Brain microvascular endothelial cell (primary cell): ENCODE data around the gene MAP3K7.

Experiments used
- DNase-seq: peaks from one replicate; pipeline ENCODE4 v3.0.0-alpha.2; 2020
- H3K27ac ChIP-seq: fragments of 250-450 bp; sonication (Bioruptor Pico); 2 replicates; pipeline ENCODE4 v1.5.1; 2020; ENCODE audit warnings: mild to moderate bottlenecking, moderate library complexity
- H3K27me3 ChIP-seq: fragments of 250-450 bp; sonication (Bioruptor Pico); replicated peaks from 2 replicates; pipeline ENCODE4 v1.5.1; 2020; ENCODE audit warnings: mild to moderate bottlenecking
- H3K36me3 ChIP-seq: fragments of 250-450 bp; sonication (Bioruptor Pico); replicated peaks from 2 replicates; pipeline ENCODE4 v1.5.1; 2020; ENCODE audit warnings: mild to moderate bottlenecking
- H3K4me3 ChIP-seq: 2 replicates; pipeline ENCODE4 v1.5.1; 2011; ENCODE audit warnings: low read depth, mild to moderate bottlenecking, control low read depth, low read length, moderate library complexity
- in situ Hi-C: cut with HindIII; loops from 2 replicates; pipeline ENCODE4 v1.10.0; 2017; ENCODE audit warnings: low sequenced_read_pairs, low pct_ligation_motif_present
- TF ChIP-seq, protein P1 (sequence below): IDR thresholded peaks from 2 replicates; pipeline ENCODE4 v1.5.1; 2011; ENCODE audit warnings: low read depth, mild to moderate bottlenecking, moderate library complexity, low read length, control low read depth, inconsistent platforms; ENCODE audit errors: missing control alignments

The MAP3K7 gene

DNA sequence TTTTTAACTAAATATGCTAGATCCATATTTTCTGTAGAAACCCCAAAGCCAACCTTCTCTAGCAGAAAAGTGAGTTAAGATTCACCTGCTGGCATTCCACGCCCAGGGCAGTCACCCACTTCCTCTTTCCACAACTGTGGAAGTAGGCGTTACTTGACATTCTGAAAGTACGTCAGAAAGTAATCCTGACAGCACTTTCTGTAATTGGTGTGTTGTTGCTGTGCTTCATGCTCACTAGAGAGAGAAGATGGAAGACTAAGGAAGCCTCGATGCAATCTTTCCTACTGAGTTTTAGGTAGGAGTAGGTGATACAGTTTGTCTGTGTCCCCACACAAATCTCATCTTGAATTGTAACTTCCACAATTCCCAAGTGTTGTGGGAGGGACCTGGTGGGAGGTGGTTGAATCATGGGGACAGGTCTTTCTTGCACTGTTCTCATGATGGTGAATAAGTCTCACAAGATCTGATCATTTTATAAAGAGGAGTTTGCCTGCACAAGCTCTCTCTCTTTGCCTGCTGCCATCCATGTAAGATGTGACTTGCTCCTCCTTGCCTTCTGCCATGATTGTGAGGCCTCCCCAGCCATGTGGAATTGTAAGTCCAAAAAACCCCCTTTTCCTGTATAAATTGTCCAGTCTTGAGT, 101.1 kb downstream of the MAP3K7 start:
- Histone ChIP-seq H3K27me3 (no peaks in the 10 kb centered on the region), H3K36me3 (no peaks in the 10 kb centered on the region), H3K27ac (no peak overlapping the region), H3K4me3 (no peak overlapping the region)
- no peak for DNase-seq
- in situ Hi-C loops, result loop anchor here (25.0 kb wide), 1 partner anchor 198 kb away; the partner anchor contains the start of gene BACH2
- TF ChIP-seq, protein P1, sequence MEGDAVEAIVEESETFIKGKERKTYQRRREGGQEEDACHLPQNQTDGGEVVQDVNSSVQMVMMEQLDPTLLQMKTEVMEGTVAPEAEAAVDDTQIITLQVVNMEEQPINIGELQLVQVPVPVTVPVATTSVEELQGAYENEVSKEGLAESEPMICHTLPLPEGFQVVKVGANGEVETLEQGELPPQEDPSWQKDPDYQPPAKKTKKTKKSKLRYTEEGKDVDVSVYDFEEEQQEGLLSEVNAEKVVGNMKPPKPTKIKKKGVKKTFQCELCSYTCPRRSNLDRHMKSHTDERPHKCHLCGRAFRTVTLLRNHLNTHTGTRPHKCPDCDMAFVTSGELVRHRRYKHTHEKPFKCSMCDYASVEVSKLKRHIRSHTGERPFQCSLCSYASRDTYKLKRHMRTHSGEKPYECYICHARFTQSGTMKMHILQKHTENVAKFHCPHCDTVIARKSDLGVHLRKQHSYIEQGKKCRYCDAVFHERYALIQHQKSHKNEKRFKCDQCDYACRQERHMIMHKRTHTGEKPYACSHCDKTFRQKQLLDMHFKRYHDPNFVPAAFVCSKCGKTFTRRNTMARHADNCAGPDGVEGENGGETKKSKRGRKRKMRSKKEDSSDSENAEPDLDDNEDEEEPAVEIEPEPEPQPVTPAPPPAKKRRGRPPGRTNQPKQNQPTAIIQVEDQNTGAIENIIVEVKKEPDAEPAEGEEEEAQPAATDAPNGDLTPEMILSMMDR, result no peak

DNA sequence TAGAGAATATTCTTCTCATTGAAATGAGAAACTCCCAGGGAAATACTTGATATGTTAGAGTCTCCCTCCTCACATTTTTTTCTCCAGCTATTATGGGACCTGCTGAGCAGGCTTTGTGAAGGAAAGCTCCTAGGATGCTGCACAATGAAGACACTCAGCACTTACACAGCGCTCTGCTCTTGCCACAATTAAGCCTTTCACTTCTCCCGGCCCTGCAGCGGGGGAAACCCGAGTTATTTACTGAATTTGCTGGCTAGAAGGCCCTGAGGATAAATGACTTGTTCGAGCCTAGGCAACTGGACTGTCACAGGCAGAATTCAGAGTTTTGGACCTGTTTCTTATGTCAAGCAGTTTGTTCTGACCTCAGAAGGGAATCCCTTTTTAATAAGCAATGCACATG, 102.0 kb downstream of the MAP3K7 start:
- Histone ChIP-seq H3K36me3 (no peaks in the 10 kb centered on the region), H3K4me3 (no peak overlapping the region), H3K27me3 (no peaks in the 10 kb centered on the region), H3K27ac (no peak overlapping the region)
- DNase-seq, result no peak
- in situ Hi-C loops, result loop anchor here (25.0 kb wide), 1 partner anchor 198 kb away; the partner anchor contains the start of gene BACH2
- TF ChIP-seq, protein P1, result no peak

DNA sequence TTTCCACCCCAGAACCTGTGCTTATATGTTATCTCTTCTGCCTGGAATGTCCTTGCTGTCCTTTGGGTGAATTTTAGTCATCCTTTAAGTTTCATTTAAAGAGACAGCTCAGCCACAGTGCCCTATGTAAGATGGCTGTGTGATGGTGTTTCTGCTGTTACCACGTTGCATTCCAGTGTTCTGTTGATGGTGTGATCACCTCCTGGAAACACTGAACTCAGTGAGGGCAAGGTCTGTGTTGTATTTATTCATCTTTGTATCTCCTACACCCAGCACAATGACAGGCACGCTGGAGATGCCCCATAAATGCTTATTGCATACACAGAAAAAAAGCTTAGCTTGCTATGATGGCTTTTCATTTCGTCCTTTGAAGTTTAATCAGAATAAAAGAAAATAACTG, 102.5 kb downstream of the MAP3K7 start:
- H3K27me3 ChIP-seq, result no peaks in the 10 kb centered on the region
- H3K36me3 ChIP-seq, result no peaks in the 10 kb centered on the region
- H3K4me3 ChIP-seq, result no peak overlapping the region
- no peak overlapping the region for H3K27ac ChIP-seq
- in situ Hi-C loops, result loop anchor here (25.0 kb wide), 1 partner anchor 197 kb away; the partner anchor contains the start of gene BACH2
- TF ChIP-seq, protein P1, result no peak
- DNase-seq, result no peak

DNA sequence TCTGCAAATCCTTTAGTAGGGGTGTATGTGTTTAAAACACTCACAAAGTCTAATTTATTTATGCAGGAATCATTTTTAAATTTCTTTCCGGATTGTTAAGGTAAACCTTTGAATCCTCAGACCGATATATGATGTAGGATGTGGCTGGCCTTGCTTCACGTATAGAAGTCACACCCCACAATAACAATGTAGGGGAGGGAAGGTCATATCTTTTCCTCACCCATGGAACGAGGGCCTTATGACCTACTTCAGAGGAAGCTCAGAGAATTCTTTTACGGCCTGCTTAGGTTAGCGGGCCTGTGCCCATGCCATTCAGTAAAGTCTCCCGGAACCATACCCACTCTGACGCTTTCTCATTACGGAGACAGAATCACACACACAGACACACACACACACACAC, 102.9 kb downstream of the MAP3K7 start:
- H3K36me3 ChIP-seq, result no peaks in the 10 kb centered on the region
- no peak for DNase-seq
- in situ Hi-C loops, result loop anchor here (25.0 kb wide), 1 partner anchor 197 kb away; the partner anchor contains the start of gene BACH2
- H3K4me3 ChIP-seq, result no peak overlapping the region
- H3K27me3 ChIP-seq, result no peaks in the 10 kb centered on the region
- H3K27ac ChIP-seq, result no peak overlapping the region
- TF ChIP-seq, protein P1, result no peak

DNA sequence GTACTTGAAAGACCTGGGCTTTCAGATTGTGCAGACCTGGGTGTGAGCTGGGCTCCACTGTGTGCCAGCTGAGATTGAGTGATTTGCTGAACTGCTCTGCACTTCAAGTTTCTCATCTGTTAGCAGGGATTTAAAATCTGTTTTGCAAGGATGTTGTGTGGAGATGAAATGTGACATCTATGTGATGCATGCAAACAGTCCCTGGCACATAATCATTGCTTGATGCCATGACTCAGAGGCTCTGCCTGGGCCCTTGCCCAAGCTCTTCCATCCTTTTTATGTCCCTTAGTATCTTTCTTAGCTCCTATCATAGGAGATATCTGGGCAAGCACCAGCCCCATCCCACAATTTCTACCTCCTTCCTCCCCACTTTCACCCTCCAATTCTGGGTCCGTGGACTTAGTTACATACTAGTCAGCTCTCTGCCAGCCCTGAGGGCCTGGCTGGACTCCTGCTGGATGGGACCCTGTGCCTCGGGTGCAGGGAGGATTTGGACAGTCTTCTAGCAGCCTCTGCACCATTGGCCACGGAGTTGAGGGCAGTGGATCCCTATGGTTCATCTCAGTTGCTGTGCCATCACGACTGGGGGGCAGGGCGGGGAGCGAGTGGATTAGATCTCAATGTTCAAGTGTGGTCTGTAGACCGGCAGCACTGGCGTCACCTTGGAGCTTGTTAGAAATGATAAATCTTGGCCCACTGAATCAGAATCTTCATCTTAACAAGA, 103.6 kb downstream of the MAP3K7 start:
- H3K27me3 ChIP-seq, result no peaks in the 10 kb centered on the region
- in situ Hi-C loops, result loop anchor here (25.0 kb wide), 1 partner anchor 196 kb away; the partner anchor contains the start of gene BACH2
- DNase-seq, result no peak

More for the DNA sequence above, 103.6 kb downstream of the MAP3K7 start:
- Histone ChIP-seq H3K4me3 (no peak overlapping the region), H3K27ac (no peak overlapping the region), H3K36me3 (no peaks in the 10 kb centered on the region)
- TF ChIP-seq, protein P1, result no peak
